GM19043 (cell line): ENCODE measurements around the gene CTIF.

Source experiments
- ATAC-seq: cut with Tn5 transposase; IDR thresholded peaks from one replicate; pipeline ENCODE4 v1.9.1; 2021; ENCODE audit warnings: low read depth; ENCODE audit not compliant: unreplicated experiment

Gene CTIF

DNA sequence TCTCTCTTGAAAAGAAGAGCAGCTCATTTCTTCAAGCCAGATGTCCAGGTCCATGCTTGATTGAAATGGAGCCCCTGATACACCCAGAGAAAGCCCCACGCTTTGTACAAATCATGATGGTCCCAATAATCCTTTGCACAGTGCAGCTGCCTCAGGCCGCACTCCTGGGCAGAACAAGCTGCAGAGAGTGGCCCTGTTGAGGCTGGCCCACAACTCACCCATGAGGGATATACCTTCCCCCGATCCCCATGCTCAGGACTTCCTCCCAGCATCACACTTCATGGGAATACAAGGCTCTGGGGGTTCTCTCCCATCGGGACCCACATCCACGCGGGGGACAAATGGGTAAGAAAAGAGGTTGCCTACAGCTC is 181.8 kb downstream of the CTIF start:
- ATAC-seq = no peak

DNA sequence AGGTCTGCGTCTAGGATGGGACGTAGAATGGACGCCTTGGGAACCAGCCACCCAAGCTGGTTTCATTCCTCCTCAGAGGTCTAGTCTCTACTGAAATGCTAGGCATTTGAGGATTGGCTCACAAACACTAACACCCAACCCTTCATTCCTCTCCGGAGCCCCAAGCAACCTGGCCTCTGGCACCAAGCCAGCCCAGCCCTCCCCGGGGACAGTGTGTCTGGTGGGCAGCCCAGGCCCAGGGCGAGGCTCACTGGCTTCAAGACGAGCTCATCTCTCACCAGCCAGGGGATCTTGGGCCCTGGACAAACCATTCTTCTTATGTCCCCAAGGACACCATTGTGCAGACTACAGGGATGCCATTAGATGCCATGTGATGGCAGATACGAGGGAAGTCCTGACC is 182.5 kb downstream of the CTIF start:
- no peak for ATAC-seq

DNA sequence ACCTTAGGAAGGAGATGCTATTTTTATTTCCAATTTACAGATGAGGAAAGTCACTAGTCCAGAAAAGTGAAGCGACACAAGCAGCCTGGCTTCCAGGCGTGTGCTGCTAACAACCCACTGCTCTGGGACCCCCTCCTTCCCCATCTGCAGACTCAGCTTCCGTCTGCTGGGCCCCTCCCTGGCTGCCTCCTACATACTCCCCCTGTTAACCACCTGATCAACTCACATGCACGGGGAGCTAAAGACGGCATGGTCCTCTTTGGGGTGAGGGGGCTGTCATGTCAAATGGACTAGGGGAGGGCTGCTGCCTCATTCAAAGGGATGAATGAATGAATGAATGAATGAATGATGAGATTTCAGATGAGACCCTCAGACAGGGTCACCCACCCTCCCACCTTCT is 184.2 kb downstream of the CTIF start:
- no peak for ATAC-seq

DNA sequence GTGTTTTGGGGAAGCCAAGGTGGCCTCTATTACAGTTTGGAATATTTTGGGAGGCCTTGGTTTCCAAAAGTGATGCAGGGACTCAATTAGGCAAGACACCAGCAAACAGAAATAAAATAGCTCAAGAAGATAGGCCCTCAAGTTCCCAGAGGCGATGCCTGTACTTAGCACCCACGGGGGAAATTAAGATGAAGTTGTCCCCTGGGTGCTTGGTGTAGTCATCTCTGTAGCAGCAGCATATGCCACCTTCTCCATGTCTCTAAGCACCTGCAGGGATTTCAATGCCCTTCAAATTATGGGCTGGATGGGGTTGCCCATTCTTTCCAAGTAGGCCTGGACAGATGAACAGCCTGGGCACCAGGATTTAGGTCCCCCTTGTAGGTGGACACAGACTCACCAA is 185.0 kb downstream of the CTIF start:
- no peak for ATAC-seq

DNA sequence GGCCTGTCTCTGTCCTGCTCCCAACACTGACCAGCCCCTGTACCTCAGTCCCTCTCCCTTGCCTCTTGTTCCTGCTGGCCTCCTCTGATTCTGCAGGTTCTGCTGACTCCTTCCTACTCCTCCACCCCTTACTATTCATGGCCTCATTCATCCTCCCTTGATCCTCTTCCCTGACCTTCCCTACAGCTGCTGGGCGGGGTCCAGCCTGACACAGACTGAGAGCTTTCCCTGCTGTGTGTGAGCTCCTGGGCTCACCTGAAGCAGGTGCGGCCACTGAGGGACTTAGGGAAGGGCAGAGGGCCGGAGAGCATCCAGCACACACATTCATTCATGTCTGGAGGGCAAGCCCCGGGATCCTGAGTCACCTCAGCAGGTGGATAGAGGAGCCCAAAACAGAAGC is 185.6 kb downstream of the CTIF start:
- no peak for ATAC-seq

GRCh38 chr18:48724939-48725338 is 186.1 kb downstream of the CTIF start:
- no peak for ATAC-seq

GRCh38 chr18:48725562-48725961 is 186.7 kb downstream of the CTIF start:
- no peak for ATAC-seq

DNA sequence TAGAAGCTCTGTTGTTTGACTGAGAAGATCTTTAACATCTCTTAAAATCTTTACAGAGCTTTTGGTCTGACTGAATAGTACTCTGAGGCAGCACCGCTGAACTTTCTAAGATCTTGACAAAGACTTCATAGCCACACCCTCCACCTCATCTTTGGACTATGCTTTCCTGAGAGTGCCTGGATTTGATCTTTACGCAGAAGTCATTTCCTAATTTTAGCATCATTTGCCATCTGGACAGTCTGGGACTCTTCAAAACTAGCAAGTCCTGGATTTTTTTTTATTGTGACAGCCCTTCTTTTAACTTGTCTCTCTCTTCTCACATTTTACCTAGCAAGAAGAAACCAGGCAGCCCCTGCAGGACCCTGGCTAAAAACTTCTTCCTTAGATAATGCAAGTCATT is 188.8 kb downstream of the CTIF start:
- no peak for ATAC-seq

DNA sequence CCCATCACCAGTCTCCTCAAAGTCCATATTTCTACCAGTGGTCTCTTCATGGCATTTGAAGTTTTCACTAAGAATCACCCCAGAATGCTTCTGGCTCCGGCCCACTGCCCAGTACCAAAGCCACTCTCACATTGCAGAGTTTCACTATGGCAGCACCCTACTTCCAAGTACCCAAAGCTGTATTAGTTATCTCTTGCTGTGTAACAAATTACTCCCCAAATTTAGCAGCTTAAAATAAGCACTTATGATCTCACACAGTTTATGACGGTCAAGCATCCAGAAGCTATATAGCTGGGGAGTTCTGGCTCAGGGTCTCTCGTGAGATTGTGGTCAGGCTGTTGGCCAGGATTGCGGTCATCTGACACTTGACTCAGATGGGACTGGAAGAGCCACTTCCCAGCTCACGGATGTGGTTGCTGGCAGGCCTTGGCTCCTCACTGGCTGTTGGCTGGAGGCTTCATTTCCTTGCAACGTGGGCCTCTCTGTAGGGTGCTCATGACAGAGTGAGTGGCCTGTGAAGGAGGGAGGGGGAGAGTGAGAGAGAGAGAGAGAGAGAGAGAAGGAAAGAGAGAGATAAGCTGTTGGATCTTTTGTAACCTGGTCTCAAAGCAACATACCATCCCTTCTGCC is 189.5 kb downstream of the CTIF start:
- no peak for ATAC-seq

GRCh38 chr18:48729404-48729803 is 190.6 kb downstream of the CTIF start:
- ATAC-seq = no peak

GRCh38 chr18:48730010-48730409 is 191.2 kb downstream of the CTIF start:
- ATAC-seq = no peak

DNA sequence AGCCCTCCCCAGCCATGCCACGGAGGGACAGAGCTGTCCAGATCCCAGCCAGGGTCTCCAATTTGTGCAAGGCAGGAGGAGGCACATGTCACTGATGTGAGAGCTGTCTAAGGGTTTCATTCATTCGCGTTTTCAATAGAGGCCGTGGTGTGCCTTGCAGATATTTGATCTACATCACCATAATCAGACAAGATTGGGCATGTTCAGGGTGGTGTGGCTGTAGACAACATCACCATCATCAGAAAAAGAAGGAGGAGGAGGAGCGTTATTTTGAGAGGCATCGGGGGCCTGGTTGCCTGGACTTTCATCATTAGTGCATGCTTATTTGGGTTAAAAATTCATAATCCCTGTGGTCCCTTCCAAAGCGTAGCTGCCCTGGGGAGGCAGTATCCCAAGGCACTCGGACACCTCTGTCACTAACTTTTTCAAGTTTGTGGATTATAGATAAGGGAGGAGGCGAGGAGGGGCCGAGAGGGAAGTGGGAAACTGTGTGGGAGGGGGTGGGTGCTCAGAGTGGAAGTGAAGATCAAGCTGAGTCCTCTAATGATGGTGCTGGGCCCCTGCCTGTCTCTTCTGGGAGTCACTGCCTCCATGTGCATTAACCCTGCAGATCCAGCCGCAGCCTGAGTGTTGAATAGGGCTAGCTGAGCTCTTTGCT is 194.1 kb downstream of the CTIF start:
- ATAC-seq = no peak

GRCh38 chr18:48733643-48734253 is 194.9 kb downstream of the CTIF start:
- ATAC-seq = no peak

DNA sequence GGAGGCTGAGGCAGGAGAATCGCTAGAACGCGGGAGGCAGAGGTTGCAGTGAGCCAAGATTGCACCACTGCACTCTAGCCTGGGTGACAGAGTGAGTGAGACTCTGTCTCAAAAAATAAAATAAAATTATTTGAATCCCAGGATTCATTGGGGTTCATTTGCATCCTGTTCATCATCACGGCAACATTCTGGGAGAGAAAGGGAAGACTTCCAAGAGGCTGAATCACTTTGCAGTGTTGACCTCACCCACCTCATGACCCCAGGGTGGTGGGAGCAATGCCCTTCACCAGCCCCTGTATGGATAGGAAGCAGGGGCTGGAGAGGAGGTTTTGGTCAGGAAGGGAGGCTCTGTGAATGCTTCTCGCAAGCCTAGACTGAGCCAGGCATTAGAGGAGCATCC is 195.6 kb downstream of the CTIF start:
- no peak for ATAC-seq

GRCh38 chr18:48735080-48735676 is 196.3 kb downstream of the CTIF start:
- no peak for ATAC-seq

DNA sequence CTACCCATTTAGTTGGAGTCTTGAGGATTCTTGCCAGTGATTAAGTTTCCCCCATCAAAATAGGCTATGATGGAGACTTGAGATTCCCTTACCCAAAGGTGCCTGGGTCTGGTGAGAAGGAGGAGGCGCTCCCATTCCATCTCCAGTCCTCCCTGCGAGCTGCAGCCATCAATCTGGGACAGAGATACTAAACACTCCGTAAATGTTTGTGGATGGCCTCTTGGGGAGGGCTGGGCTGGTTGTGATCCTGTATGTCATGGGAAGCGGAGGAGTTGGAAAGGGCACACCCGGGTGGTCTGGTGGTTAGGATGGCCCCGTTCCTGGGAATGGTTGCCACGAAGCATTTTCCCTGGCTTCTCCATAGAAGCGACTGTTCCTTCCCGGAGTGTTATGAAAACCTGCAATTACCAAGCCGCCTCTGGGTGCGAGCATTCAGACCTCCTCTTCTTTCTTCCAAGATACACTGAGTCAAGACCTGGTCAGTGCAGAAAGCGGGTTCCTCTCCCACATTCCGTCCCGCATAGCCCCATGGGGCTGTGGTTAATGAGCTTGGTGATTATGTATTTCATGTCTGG is 196.9 kb downstream of the CTIF start:
- no peak for ATAC-seq

DNA sequence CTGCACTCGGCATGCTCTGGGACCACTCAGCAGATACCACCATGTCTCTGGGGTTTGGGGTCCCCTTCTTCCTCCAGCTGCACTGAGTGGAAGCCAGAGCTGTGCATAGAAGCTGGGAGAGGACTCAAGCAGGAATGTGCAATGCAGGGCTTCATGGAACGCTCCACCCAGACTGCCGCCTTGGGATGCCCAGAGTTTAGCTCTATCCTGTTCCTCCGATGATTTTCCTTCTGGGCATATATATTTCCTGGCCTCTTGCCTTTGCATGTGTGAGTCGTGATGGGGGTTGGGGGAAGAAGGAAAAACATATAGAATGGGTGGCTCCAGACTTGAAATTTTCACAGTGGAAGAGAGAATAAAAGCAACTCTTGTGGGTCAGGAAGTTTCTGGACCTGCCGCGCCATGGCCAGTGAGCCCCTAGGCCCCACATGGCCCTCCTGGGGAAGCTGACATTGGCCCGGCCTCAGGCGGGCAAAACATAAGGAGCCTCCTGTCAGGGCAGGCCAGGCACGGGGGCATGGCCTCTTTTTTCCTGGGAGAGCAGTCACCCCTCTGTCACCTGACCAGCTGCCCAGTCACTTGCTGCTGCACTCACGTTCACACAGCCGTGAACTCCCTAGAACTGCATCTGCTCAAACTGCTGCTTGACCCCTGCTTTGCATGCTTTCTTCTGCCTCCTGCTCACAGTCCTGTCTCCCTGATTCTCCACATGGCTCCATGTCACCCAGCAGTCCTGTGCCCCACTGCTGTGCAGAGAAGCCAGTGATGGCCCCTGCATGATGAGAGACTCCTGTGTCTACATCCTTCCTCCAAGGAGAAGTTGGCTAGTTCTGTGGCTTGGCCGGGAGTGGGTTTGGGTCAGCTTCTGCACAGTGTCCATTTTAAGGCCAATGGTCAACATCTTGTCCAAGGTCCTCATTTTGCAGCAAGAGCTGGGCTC is 197.8 kb downstream of the CTIF start:
- ATAC-seq = no peak

DNA sequence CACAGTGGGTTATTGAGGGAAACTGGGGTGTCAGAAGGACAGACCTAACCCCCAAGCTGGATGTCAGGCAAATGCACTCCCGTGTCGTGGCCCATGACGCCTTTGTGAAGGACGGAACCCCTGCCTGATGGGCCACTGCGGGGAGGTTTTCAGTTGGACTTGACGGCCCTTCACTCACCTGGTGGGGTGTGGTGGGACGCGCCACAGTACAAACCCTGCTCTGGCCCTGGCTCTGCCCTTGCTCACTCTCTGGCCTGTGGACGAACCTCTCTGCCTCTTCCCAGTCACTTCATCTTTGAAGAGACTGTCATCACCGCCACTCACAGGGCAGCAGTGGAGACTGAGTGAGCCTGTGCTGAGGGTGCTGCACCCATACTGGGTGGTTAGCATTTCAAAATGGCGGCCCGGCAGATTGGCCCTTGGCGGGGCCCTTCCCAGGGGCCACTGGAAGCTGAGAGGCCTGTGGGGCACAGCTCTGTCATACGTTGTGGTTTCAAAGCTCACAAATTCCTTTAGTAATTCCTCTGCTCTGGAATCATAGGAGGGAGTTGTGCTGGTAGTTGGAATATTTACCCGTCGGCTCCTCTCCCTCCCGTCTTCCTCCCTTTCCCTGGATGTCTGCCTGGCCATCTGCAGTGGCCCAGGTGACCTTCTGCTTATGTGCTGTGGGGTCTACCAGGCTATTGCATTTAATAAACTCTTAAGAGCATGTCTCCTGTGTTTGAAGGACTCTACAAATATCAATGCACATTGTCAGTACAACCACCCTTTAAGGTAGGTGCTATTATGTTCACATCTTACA is 200.6 kb downstream of the CTIF start:
- ATAC-seq = no peak

- no peak for ATAC-seq
Observed at GRCh38 chr18:48740068-48740440, 201.2 kb downstream of the CTIF start.
